ENCODE results near the gene GPR55. TPM values are rescaled to one million over a fixed set of nuclear protein-coding genes. Genes with fewer than 3 reads are reported as not detected.

GPR55 gene
- total RNA-seq, 1 experiment from 2014 or later: not detected

GRCh38 chr2:230881840-230882239 is 43.2 kb downstream of the GPR55 start:
- H4K8ac ChIP-seq (replicated peaks; ENCODE audit: insufficient read length, low read depth, low read length): no peak overlapping the region
- H3K9ac ChIP-seq (ENCODE audit: extremely low read depth, insufficient read length, low read length): no peak overlapping the region
- H3K79me2 ChIP-seq (ENCODE audit: insufficient read depth, low read length): no peaks in the 10 kb centered on the region
- no peak overlapping the region for H2BK120ac ChIP-seq (ENCODE audit: low read depth, low read length, poor library complexity, severe bottlenecking)
- H3K27ac ChIP-seq (ENCODE audit: insufficient read length, low read depth, low read length): no peak overlapping the region
- Mint-ChIP-seq H3K36me3 (ENCODE audit: insufficient read depth in 1 of 3, low read depth in 3 of 3) (peaks cover 31 to 43% (median 39%) of the 10 kb centered on the region in 3 experiments), H3K9me3 (no peaks in the 10 kb centered on the region), H3K4me3 (no peak overlapping the region), H3K27ac (peak overlapping the region in 2 of 3 experiments; percentile 62 to 90; a peak in 4 of 7 replicates), H3K4me1 (peaks cover 19 to 22% of the 10 kb centered on the region in 2 experiments), H3K27me3 (ENCODE audit: low read depth) (no peaks in the 10 kb centered on the region)
- no peaks in the 10 kb centered on the region for H3K27me3 ChIP-seq (ENCODE audit: insufficient read depth, low read length)
- TF ChIP-seq CTCF (conservative IDR thresholded peaks at IDR 0.05): no peak
- H3K56ac ChIP-seq (ENCODE audit: insufficient read length, low read depth, low read length): no peak overlapping the region
- no peaks in the 10 kb centered on the region for H4K20me1 ChIP-seq (ENCODE audit: control insufficient read depth, insufficient read depth, insufficient read length)
- no peak overlapping the region for H3K14ac ChIP-seq (ENCODE audit: insufficient read depth, low read length)
- no peaks in the 10 kb centered on the region for H3K9me3 ChIP-seq (ENCODE audit: control insufficient read depth, low read depth, low read length)
- no peak overlapping the region for H4K5ac ChIP-seq (ENCODE audit: insufficient read length, low read depth, low read length)
- H2AK5ac ChIP-seq (ENCODE audit: insufficient read length, low read length): no peak overlapping the region
- WGBS (ENCODE audit: extremely low coverage, insufficient read length, low lambda C conversion rate): no CpG with 5 or more reads among the region's 7 CpGs
- H2BK15ac ChIP-seq (ENCODE audit: low read depth, low read length): no peak overlapping the region
- H3K18ac ChIP-seq (ENCODE audit: insufficient read length, low read depth, low read length): no peak overlapping the region
- H2BK5ac ChIP-seq (ENCODE audit: insufficient read length, low read length): no peak overlapping the region
- peak; percentile 28 for DNase-seq
- no peak overlapping the region for H2BK12ac ChIP-seq (ENCODE audit: insufficient read length, low read depth, low read length)
- no peaks in the 10 kb centered on the region for H3K23me2 ChIP-seq (ENCODE audit: insufficient read length, low read depth, low read length, poor library complexity, severe bottlenecking)
- no peak overlapping the region for H3K4ac ChIP-seq (ENCODE audit: low read depth, low read length)
- no peaks in the 10 kb centered on the region; the same call in 1 of the 2 replicates for H3K4me1 ChIP-seq (ENCODE audit: insufficient read depth, low read length)
- no peak overlapping the region for H3T11ph ChIP-seq (ENCODE audit: low read length)
- H2AFZ ChIP-seq (ENCODE audit: low read length): no peak overlapping the region
- no peak overlapping the region for H3K4me2 ChIP-seq (ENCODE audit: insufficient read depth, insufficient read length, low read length)
- H3K79me1 ChIP-seq (ENCODE audit: insufficient read depth, low read depth, low read length, poor library complexity, severe bottlenecking): no peaks in the 10 kb centered on the region
- no peak overlapping the region for H4K91ac ChIP-seq (ENCODE audit: insufficient read length, low read depth, low read length)
- no peak overlapping the region for H3K23ac ChIP-seq (ENCODE audit: insufficient read length, low read depth, low read length)
- no peak overlapping the region for H2BK20ac ChIP-seq (ENCODE audit: low read depth, low read length, poor library complexity, severe bottlenecking)
